Large intestine (tissue), 3 donors: ENCODE data around the gene SDK2. TPM values are rescaled to one million over a fixed set of nuclear protein-coding genes. Genes with fewer than 3 reads are reported as not detected.
A peak's percentile ranks its signal among the peaks of the same experiment; 100 is the strongest.

Source experiments
- DNase-seq, 2 donors: peaks; one replicate each; pipeline versions ENCODE4 v3.0.0 to v3.0.0-alpha.2; 2013
- H3K27ac ChIP-seq: one replicate; pipeline ENCODE4 v1.5.1; 2013; ENCODE audit warnings: low read length
- H3K27me3 ChIP-seq: 2 replicates; pipeline ENCODE4 v1.6.1; 2013; ENCODE audit warnings: low read length; ENCODE audit not compliant: control insufficient read depth, insufficient read depth
- H3K36me3 ChIP-seq: 2 replicates; pipeline ENCODE4 v1.6.1; 2013; ENCODE audit warnings: low read length; ENCODE audit not compliant: control insufficient read depth, insufficient read depth
- H3K4me1 ChIP-seq: one replicate; pipeline ENCODE4 v1.6.1; 2013; ENCODE audit warnings: low read length; ENCODE audit not compliant: control insufficient read depth, insufficient read depth
- H3K4me3 ChIP-seq: one replicate; pipeline ENCODE4 v1.5.1; 2013; ENCODE audit warnings: low read length
- H3K9me3 ChIP-seq: one replicate; pipeline ENCODE4 v1.6.1; 2013; ENCODE audit warnings: mild to moderate bottlenecking, low read depth, low read length, moderate library complexity; ENCODE audit not compliant: control insufficient read depth
- WGBS: methylation state at CpG from one replicate; pipeline ENCODE4 v1.1.5; 2013; ENCODE audit warnings: low lambda C conversion rate; ENCODE audit not compliant: insufficient coverage; 5-methylcytosine and 5-hydroxymethylcytosine counted together
- polyA plus RNA-seq: library from polyadenylated mRNA; unstranded; fragments of 120-200 nt; gene quantifications from one replicate; pipeline ENCODE4 v1.2.1, GENCODE V29; 2013

Gene SDK2
- polyA plus RNA-seq, 1 donor, result 0.94 TPM

- H3K4me1 ChIP-seq, result no peaks in the 10 kb centered on the region
- H3K27me3 ChIP-seq, result peaks cover 10% of the 10 kb centered on the region
- DNase-seq, result peak in 1 of 2 donors; percentile 22
- H3K27ac ChIP-seq, result no peak overlapping the region
- no peak overlapping the region for H3K4me3 ChIP-seq
- no peaks in the 10 kb centered on the region for H3K36me3 ChIP-seq
- WGBS, result no CpG with 5 or more reads among the region's 12 CpGs
- no peaks in the 10 kb centered on the region for H3K9me3 ChIP-seq
Observed at GRCh38 chr17:73586921-73587602, 57.2 kb downstream of the SDK2 start.

GRCh38 chr17:73586275-73586832, 57.9 kb downstream of the SDK2 start:
- Histone ChIP-seq H3K27ac (no peak overlapping the region), H3K4me1 (no peaks in the 10 kb centered on the region), H3K4me3 (no peak overlapping the region), H3K36me3 (no peaks in the 10 kb centered on the region), H3K27me3 (peaks cover 10% of the 10 kb centered on the region), H3K9me3 (no peaks in the 10 kb centered on the region)
- no peak for DNase-seq
- no CpG with 5 or more reads among the region's 16 CpGs for WGBS

GRCh38 chr17:73585583-73585982, 58.7 kb downstream of the SDK2 start:
- no CpG with 5 or more reads among the region's 5 CpGs for WGBS

GRCh38 chr17:73584987-73585386, 59.3 kb downstream of the SDK2 start:
- Histone ChIP-seq H3K27me3 (peaks cover 10% of the 10 kb centered on the region), H3K4me3 (no peak overlapping the region), H3K4me1 (no peaks in the 10 kb centered on the region), H3K9me3 (no peaks in the 10 kb centered on the region), H3K27ac (no peak overlapping the region), H3K36me3 (no peaks in the 10 kb centered on the region)
- DNase-seq, result no peak
- no CpG with 5 or more reads among the region's 5 CpGs for WGBS

More at GRCh38 chr17:73585583-73585982, 58.7 kb downstream of the SDK2 start:
- Histone ChIP-seq H3K4me1 (no peaks in the 10 kb centered on the region), H3K27me3 (peaks cover 10% of the 10 kb centered on the region), H3K4me3 (no peak overlapping the region), H3K9me3 (no peaks in the 10 kb centered on the region), H3K36me3 (no peaks in the 10 kb centered on the region), H3K27ac (no peak overlapping the region)
- DNase-seq, result no peak

GRCh38 chr17:73584049-73584448, 60.2 kb downstream of the SDK2 start:
- no peaks in the 10 kb centered on the region for H3K9me3 ChIP-seq
- H3K36me3 ChIP-seq, result no peaks in the 10 kb centered on the region
- no peak for DNase-seq
- peaks cover 4% of the 10 kb centered on the region for H3K27me3 ChIP-seq
- H3K4me3 ChIP-seq, result no peak overlapping the region
- no peaks in the 10 kb centered on the region for H3K4me1 ChIP-seq
- H3K27ac ChIP-seq, result no peak overlapping the region
- WGBS, result no CpG with 5 or more reads among the region's 11 CpGs

- no peaks in the 10 kb centered on the region for H3K9me3 ChIP-seq
- no peaks in the 10 kb centered on the region for H3K4me1 ChIP-seq
- no peak for DNase-seq
- WGBS, result no CpG with 5 or more reads among the region's 9 CpGs
- no peak overlapping the region for H3K27ac ChIP-seq
- no peak overlapping the region for H3K4me3 ChIP-seq
- no peaks in the 10 kb centered on the region for H3K36me3 ChIP-seq
- H3K27me3 ChIP-seq, result peaks cover 3% of the 10 kb centered on the region
Observed at GRCh38 chr17:73582821-73583220, 61.4 kb downstream of the SDK2 start.

- DNase-seq, result no peak
- no peaks in the 10 kb centered on the region for H3K4me1 ChIP-seq
- peaks cover 3% of the 10 kb centered on the region for H3K27me3 ChIP-seq
- no CpG with 5 or more reads among the region's 6 CpGs for WGBS
- H3K9me3 ChIP-seq, result no peaks in the 10 kb centered on the region
- no peaks in the 10 kb centered on the region for H3K36me3 ChIP-seq
- H3K4me3 ChIP-seq, result no peak overlapping the region
- no peak overlapping the region for H3K27ac ChIP-seq
Observed at GRCh38 chr17:73582359-73582758, 61.9 kb downstream of the SDK2 start.

GRCh38 chr17:73581379-73581778, 62.9 kb downstream of the SDK2 start:
- Histone ChIP-seq H3K27ac (no peak overlapping the region), H3K36me3 (no peaks in the 10 kb centered on the region), H3K9me3 (no peaks in the 10 kb centered on the region), H3K4me3 (no peak overlapping the region), H3K27me3 (no peaks in the 10 kb centered on the region), H3K4me1 (no peaks in the 10 kb centered on the region)
- no CpG with 5 or more reads among the region's 7 CpGs for whole genome bisulfite sequencing
- DNase-seq, result no peak

GRCh38 chr17:73580073-73580710, 64.1 kb downstream of the SDK2 start:
- H3K27ac ChIP-seq, result no peak overlapping the region
- no peaks in the 10 kb centered on the region for H3K36me3 ChIP-seq
- H3K4me1 ChIP-seq, result no peaks in the 10 kb centered on the region
- no peaks in the 10 kb centered on the region for H3K9me3 ChIP-seq
- DNase-seq, result no peak
- H3K4me3 ChIP-seq, result no peak overlapping the region
- no peaks in the 10 kb centered on the region for H3K27me3 ChIP-seq
- WGBS, result 100% methylated on average over 1 of the region's 12 CpGs

- Histone ChIP-seq H3K9me3 (no peaks in the 10 kb centered on the region), H3K27ac (no peak overlapping the region), H3K4me3 (no peak overlapping the region), H3K36me3 (no peaks in the 10 kb centered on the region), H3K27me3 (no peaks in the 10 kb centered on the region), H3K4me1 (no peaks in the 10 kb centered on the region)
- no CpG with 5 or more reads among the region's 6 CpGs for WGBS
- DNase-seq, result no peak
Observed at GRCh38 chr17:73576556-73577098, 67.6 kb downstream of the SDK2 start.
